PFSK-1 (cell line): ENCODE measurements around the gene FRG2B.

Experiments
- POLR2AphosphoS5 ChIP-seq: IDR thresholded peaks from 2 replicates; pipeline ENCODE4 v1.6.1; 2012; ENCODE audit warnings: low read depth, mild to moderate bottlenecking, control low read depth, low read length, moderate library complexity
- REST ChIP-seq, 2 experiments: IDR thresholded peaks; 2 replicates each; pipeline versions ENCODE4 v1.6.1 to v1.8.0; 2011 to 2012; ENCODE audit warnings: low read depth in 2 of 2, low read length in 2 of 2, control low read depth in 1 of 2, inconsistent platforms in 1 of 2, mild to moderate bottlenecking in 1 of 2, moderate library complexity in 1 of 2; ENCODE audit not compliant: insufficient read depth in 1 of 2
- SIN3A ChIP-seq: IDR thresholded peaks from 2 replicates; pipeline ENCODE4 v1.6.1; 2012; ENCODE audit warnings: mild to moderate bottlenecking, low read length, moderate library complexity, borderline replicate concordance; ENCODE audit not compliant: insufficient read depth
- TAF1 ChIP-seq: IDR thresholded peaks from 2 replicates; pipeline ENCODE4 v1.6.1; 2012; ENCODE audit warnings: low read length, control low read depth, borderline replicate concordance; ENCODE audit not compliant: insufficient read depth

- TF ChIP-seq POLR2AphosphoS5 = no peak
- TF ChIP-seq REST (IDR thresholded peaks at IDR 0.05; ENCODE audit: insufficient read depth in 1 of 2, low read depth in 2 of 2, low read length in 2 of 2) = no peak
- no peak for TF ChIP-seq SIN3A
- no peak for TF ChIP-seq TAF1
These were observed 25.9 kb downstream of the FRG2B start for GRCh38 chr10:133600657-133601056.
